Measurements from ENCODE around the gene PALM. TPM values are rescaled to one million over a fixed set of nuclear protein-coding genes. Genes with fewer than 3 reads are reported as not detected.
"Not testable (repeated sequence)": the region's sequence is repeated elsewhere in the genome, so short reads cannot be mapped to it uniquely, and the experiment has no call there.

Gene PALM
- total RNA-seq, 2 donors from 2014 or later, result 32.9 to 40.8 TPM

DNA sequence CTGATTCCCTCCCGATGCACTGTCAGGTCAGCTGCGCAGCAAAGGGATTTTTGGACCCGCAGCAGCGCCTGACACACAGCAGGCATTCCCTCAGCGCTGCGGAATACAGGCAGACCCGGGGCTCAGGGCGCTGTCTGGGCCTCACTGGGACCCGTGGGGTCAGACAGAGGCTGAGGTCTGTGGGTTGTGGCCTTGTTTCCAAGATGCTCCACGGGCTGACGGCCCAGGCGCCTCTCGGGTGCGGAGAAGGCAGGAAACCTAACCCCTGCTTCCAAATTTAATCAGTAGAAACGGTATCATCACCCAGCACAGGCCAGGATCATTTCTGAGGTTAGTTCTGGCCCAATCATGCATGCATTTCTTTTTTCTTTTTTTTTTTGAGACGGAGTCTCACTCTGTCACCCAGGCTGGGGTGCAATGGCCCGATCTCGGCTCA is 45.0 kb upstream of the PALM start:
- Histone ChIP-seq H3K36me3 (ENCODE audit: control insufficient read depth, insufficient read depth, low read length) (no peaks in the 10 kb centered on the region), H3K4me1 (ENCODE audit: control insufficient read depth, insufficient read depth, low read length) (no peaks in the 10 kb centered on the region), H3K9ac (ENCODE audit: extremely low read depth, low read length, poor library complexity, severe bottlenecking) (no peak overlapping the region), H3K9me3 (ENCODE audit: control insufficient read depth, low read length) (peaks cover under 1% of the 10 kb centered on the region), H3K4me3 (ENCODE audit: low read length) (peak overlapping the region; percentile 79), H3K27me3 (ENCODE audit: control insufficient read depth, insufficient read depth, low read length, poor library complexity, severe bottlenecking) (no peaks in the 10 kb centered on the region), H3K27ac (ENCODE audit: low read depth, low read length) (peak overlapping the region; percentile 53)
- WGBS, 2 experiments (ENCODE audit: insufficient coverage in 1 of 2, insufficient read length in 1 of 2), result 86 to 99% methylated on average over 11 to 18 of the region's 18 CpGs
- H3K9me3 Mint-ChIP-seq, result peaks cover 17% of the 10 kb centered on the region
- TF ChIP-seq CTCF (conservative IDR thresholded peaks at IDR 0.05), result no peak
- H3K27ac Mint-ChIP-seq, result peak overlapping the region; percentile 66
- no peak for DNase-seq
- H3K4me1 Mint-ChIP-seq, result peaks cover 17% of the 10 kb centered on the region
- no peaks in the 10 kb centered on the region for H3K36me3 Mint-ChIP-seq (ENCODE audit: low read depth)
- H3K27me3 Mint-ChIP-seq (ENCODE audit: insufficient read depth), result peaks cover 13% of the 10 kb centered on the region
- H3K4me3 Mint-ChIP-seq, result peak overlapping the region; percentile 68

- H3K9me3 Mint-ChIP-seq, result peaks cover 26% of the 10 kb centered on the region
- peaks cover 6% of the 10 kb centered on the region for H3K9me3 ChIP-seq (ENCODE audit: control insufficient read depth, low read length)
- H3K27me3 Mint-ChIP-seq (ENCODE audit: insufficient read depth), result peaks cover 17% of the 10 kb centered on the region
- H3K36me3 ChIP-seq (ENCODE audit: control insufficient read depth, insufficient read depth, low read length), result no peaks in the 10 kb centered on the region
- DNase-seq, result peak; percentile 98
- H3K4me3 ChIP-seq (ENCODE audit: low read length), result no peak overlapping the region
- no peak overlapping the region for H3K9ac ChIP-seq (ENCODE audit: extremely low read depth, low read length, poor library complexity, severe bottlenecking)
- no peaks in the 10 kb centered on the region for H3K36me3 Mint-ChIP-seq (ENCODE audit: low read depth)
- no peaks in the 10 kb centered on the region for H3K27me3 ChIP-seq (ENCODE audit: control insufficient read depth, insufficient read depth, low read length, poor library complexity, severe bottlenecking)
- peak overlapping the region; percentile 68 for H3K4me3 Mint-ChIP-seq
- 4 to 19% methylated on average over 16 to 24 of the region's 24 CpGs for WGBS, 2 experiments (ENCODE audit: insufficient coverage in 1 of 2, insufficient read length in 1 of 2)
- peaks cover 17% of the 10 kb centered on the region for H3K4me1 Mint-ChIP-seq
- no peak overlapping the region for H3K27ac ChIP-seq (ENCODE audit: low read depth, low read length)
- peak; percentile 96 for TF ChIP-seq CTCF (conservative IDR thresholded peaks at IDR 0.05)
- H3K4me1 ChIP-seq (ENCODE audit: control insufficient read depth, insufficient read depth, low read length), result no peaks in the 10 kb centered on the region
- no peak overlapping the region for H3K27ac Mint-ChIP-seq
Observed at GRCh38 chr19:664913-665443, 43.8 kb upstream of the PALM start.

DNA sequence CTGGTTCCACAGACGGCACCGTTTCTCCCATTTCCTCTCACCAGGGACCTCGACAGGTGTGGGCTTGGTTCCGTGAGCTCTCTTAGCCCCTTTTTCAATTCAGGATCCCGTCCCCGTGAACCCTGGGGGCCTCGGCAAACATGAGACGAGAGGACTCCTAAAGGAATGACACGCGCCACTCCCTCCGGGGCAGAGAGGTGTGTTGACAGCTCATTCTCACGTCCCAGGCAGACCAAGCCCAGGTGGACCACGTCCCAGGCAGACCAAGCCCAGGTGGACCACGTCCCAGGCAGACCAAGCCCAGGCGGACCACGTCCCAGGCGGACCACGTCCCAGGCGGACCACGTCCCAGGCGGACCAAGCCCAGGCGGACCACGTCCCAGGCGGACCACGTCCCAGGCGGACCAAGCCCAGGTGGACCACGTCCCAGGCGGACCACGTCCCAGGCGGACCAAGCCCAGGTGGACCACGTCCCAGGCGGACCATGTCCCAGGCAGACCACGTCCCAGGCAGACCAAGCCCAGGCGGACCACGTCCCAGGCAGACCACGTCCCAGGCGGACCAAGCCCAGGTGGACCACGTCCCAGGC is 41.7 kb upstream of the PALM start:
- not testable (repeated sequence) for H3K4me3 Mint-ChIP-seq; H3K4me3 ChIP-seq (ENCODE audit: low read length); H3K27ac Mint-ChIP-seq; H3K9me3 ChIP-seq (ENCODE audit: control insufficient read depth, low read length); H3K36me3 ChIP-seq (ENCODE audit: control insufficient read depth, insufficient read depth, low read length); DNase-seq; H3K27me3 ChIP-seq (ENCODE audit: control insufficient read depth, insufficient read depth, low read length, poor library complexity, severe bottlenecking); H3K4me1 ChIP-seq (ENCODE audit: control insufficient read depth, insufficient read depth, low read length); H3K9ac ChIP-seq (ENCODE audit: extremely low read depth, low read length, poor library complexity, severe bottlenecking); H3K27ac ChIP-seq (ENCODE audit: low read depth, low read length); H3K4me1 Mint-ChIP-seq; H3K36me3 Mint-ChIP-seq (ENCODE audit: low read depth)
- 89 to 91% methylated on average over 29 to 36 of the region's 38 CpGs for WGBS, 2 experiments (ENCODE audit: insufficient coverage in 1 of 2, insufficient read length in 1 of 2)
- Mint-ChIP-seq H3K27me3 (ENCODE audit: insufficient read depth) (peaks cover 17% of the 10 kb centered on the region), H3K9me3 (peaks cover 26% of the 10 kb centered on the region)

GRCh38 chr19:668675-669434 is 39.9 kb upstream of the PALM start:
- H3K27ac Mint-ChIP-seq; H3K36me3 ChIP-seq (ENCODE audit: control insufficient read depth, insufficient read depth, low read length); H3K4me1 Mint-ChIP-seq; H3K4me3 ChIP-seq (ENCODE audit: low read length); H3K9ac ChIP-seq (ENCODE audit: extremely low read depth, low read length, poor library complexity, severe bottlenecking); H3K4me3 Mint-ChIP-seq; H3K9me3 ChIP-seq (ENCODE audit: control insufficient read depth, low read length); DNase-seq; H3K4me1 ChIP-seq (ENCODE audit: control insufficient read depth, insufficient read depth, low read length); H3K27ac ChIP-seq (ENCODE audit: low read depth, low read length); H3K27me3 ChIP-seq (ENCODE audit: control insufficient read depth, insufficient read depth, low read length, poor library complexity, severe bottlenecking); H3K36me3 Mint-ChIP-seq (ENCODE audit: low read depth): not testable (repeated sequence)
- 81 to 84% methylated on average over 10 to 12 of the region's 12 CpGs for WGBS, 2 experiments (ENCODE audit: insufficient coverage in 1 of 2, insufficient read length in 1 of 2)
- H3K9me3 Mint-ChIP-seq, result peaks cover 22% of the 10 kb centered on the region
- H3K27me3 Mint-ChIP-seq (ENCODE audit: insufficient read depth), result peaks cover 22% of the 10 kb centered on the region

All from endodermal cell (in vitro differentiated cells).